Nephron progenitor cell (in vitro differentiated cells): ENCODE results near the gene RUNDC3A.

Source experiments
- DNase-seq: peaks from one replicate; pipeline ENCODE4 v3.0.0; 2021
- H3K27ac Mint-ChIP-seq: 2 replicates; pipeline ENCODE4 v1.8.0; 2021; ENCODE audit warnings: mild to moderate bottlenecking, moderate library complexity, mixed read lengths
- H3K27me3 Mint-ChIP-seq: 2 replicates; pipeline ENCODE4 v1.8.0; 2021; ENCODE audit warnings: mild to moderate bottlenecking, low read depth, mixed read lengths; ENCODE audit not compliant: poor library complexity
- H3K36me3 Mint-ChIP-seq: 2 replicates; pipeline ENCODE4 v1.8.0; 2021; ENCODE audit warnings: low read depth, mixed read lengths
- H3K4me1 Mint-ChIP-seq: 2 replicates; pipeline ENCODE4 v1.8.0; 2021; ENCODE audit warnings: mixed read lengths
- H3K4me3 Mint-ChIP-seq: 2 replicates; pipeline ENCODE4 v1.8.0; 2021; ENCODE audit warnings: mild to moderate bottlenecking, moderate library complexity, mixed read lengths
- H3K9me3 Mint-ChIP-seq: 2 replicates; pipeline ENCODE4 v1.8.0; 2021; ENCODE audit warnings: mild to moderate bottlenecking, moderate library complexity, mixed read lengths
- TF ChIP-seq, protein P1 (sequence below): fragments of 200-600 bp; sonication (generic); IDR thresholded peaks from 2 replicates; pipeline ENCODE4 v1.5.0; 2021; ENCODE audit warnings: antibody characterized with exemption

RUNDC3A gene

DNA sequence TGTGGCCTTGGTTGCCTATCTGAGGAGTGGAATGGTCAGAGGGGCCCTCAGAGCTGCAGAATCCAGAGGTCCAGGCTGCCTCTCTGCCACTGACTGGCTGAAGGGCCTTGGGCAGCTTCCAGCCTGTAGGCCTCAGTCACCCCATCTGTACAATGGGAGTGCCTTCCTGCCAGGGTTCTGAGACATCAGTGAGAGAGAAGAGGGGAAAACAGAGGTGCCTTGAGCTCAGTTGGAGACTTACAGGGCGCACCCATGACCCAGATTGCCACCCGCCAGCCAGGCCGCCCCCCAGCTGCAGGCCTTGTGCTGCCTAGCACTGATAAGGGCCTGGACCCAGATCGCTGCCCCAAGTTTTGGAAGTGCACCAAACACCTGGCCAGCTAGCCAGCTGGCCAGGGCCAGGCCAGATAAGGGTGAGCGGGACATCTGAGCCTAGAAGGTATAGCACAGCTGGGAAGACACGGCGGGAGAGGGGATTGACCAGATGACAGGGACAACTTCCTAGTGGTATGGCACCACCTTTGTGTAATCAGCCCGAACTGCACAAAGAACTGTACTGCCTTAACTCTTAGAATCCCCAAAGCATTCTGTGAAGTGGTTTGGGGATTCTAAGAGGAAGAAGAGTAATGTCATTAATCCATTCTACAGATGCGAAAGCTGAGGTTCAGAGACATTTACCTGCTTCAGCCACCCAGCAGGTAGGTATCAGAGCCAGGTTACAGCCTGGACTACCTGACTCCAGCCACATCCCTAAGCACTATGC is 41.8 kb upstream of the RUNDC3A start:
- H3K27me3 Mint-ChIP-seq = peaks cover 24% of the 10 kb centered on the region
- peaks cover 12% of the 10 kb centered on the region for H3K4me1 Mint-ChIP-seq
- no peak overlapping the region for H3K4me3 Mint-ChIP-seq
- H3K36me3 Mint-ChIP-seq = no peaks in the 10 kb centered on the region
- TF ChIP-seq, protein P1, sequence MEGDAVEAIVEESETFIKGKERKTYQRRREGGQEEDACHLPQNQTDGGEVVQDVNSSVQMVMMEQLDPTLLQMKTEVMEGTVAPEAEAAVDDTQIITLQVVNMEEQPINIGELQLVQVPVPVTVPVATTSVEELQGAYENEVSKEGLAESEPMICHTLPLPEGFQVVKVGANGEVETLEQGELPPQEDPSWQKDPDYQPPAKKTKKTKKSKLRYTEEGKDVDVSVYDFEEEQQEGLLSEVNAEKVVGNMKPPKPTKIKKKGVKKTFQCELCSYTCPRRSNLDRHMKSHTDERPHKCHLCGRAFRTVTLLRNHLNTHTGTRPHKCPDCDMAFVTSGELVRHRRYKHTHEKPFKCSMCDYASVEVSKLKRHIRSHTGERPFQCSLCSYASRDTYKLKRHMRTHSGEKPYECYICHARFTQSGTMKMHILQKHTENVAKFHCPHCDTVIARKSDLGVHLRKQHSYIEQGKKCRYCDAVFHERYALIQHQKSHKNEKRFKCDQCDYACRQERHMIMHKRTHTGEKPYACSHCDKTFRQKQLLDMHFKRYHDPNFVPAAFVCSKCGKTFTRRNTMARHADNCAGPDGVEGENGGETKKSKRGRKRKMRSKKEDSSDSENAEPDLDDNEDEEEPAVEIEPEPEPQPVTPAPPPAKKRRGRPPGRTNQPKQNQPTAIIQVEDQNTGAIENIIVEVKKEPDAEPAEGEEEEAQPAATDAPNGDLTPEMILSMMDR = no peak
- DNase-seq = no peak
- no peaks in the 10 kb centered on the region for H3K9me3 Mint-ChIP-seq
- no peak overlapping the region for H3K27ac Mint-ChIP-seq

DNA sequence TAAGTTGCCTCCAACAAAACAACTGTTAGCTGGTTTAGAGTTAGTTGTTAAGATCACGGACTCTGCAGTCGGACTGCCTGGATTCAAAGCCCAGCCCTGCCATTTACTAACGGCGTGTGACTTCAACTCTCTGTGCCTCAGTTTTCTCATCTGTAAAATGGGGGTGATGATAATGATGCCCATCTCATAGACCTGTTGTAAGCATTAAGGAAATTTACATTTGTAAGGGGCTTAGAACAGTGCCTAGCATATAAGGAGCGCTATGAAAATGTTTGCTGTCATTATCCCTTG is 41.3 kb upstream of the RUNDC3A start:
- Mint-ChIP-seq H3K36me3 (no peaks in the 10 kb centered on the region), H3K27ac (no peak overlapping the region), H3K27me3 (peaks cover 24% of the 10 kb centered on the region), H3K4me3 (no peak overlapping the region), H3K9me3 (no peaks in the 10 kb centered on the region), H3K4me1 (peaks cover 17% of the 10 kb centered on the region)
- DNase-seq = no peak
- TF ChIP-seq, protein P1 = no peak

DNA sequence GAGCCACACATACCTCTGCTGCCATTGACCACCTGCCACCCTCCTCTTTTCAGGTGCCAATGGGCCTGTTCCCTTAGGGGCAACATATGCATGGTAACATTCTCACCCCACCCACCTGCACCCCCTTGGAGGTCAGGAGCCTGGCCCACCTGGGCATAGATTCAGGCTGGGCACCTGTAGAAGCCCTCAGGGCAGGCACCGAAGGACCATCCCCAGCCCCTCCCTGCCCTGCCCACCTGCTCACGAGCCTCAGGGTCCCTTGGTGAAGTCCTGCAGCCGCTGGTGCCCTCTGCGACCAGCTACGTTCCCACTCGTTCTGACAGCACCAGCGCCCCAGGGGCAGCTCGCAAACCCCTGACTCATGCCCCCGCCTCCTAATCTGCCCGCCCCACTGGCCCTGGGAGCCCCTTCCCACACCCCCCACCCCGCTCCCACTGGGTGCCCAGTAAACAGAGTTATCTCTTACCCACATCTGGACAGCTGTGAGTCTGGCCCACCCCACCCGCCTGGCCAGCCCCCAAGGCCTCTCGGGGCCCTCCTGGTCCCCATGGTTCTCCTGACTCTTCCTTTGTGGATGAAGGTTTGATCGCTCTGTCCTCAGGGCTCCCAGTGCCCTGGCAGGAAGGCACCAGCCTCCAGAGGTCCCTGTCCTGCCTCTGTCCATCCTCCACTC is 40.4 kb upstream of the RUNDC3A start, which contains the start of gene SLC4A1:
Gene SLC4A1, minus strand, starts transcription at position 318 of the 673 bp plus-strand sequence. CDS start 5,269 bp downstream, outside the sequence.
- H3K9me3 Mint-ChIP-seq = no peaks in the 10 kb centered on the region
- H3K4me3 Mint-ChIP-seq = no peak within 1 kb of the TSS
- TF ChIP-seq, protein P1 = no peak
- no peak within 1 kb of the TSS for H3K27ac Mint-ChIP-seq
- H3K36me3 Mint-ChIP-seq = no peaks in the 10 kb centered on the region
- no peak for DNase-seq
- H3K4me1 Mint-ChIP-seq = peaks cover 25% of the 10 kb centered on the region
- peaks cover 19% of the 10 kb centered on the region for H3K27me3 Mint-ChIP-seq

DNA sequence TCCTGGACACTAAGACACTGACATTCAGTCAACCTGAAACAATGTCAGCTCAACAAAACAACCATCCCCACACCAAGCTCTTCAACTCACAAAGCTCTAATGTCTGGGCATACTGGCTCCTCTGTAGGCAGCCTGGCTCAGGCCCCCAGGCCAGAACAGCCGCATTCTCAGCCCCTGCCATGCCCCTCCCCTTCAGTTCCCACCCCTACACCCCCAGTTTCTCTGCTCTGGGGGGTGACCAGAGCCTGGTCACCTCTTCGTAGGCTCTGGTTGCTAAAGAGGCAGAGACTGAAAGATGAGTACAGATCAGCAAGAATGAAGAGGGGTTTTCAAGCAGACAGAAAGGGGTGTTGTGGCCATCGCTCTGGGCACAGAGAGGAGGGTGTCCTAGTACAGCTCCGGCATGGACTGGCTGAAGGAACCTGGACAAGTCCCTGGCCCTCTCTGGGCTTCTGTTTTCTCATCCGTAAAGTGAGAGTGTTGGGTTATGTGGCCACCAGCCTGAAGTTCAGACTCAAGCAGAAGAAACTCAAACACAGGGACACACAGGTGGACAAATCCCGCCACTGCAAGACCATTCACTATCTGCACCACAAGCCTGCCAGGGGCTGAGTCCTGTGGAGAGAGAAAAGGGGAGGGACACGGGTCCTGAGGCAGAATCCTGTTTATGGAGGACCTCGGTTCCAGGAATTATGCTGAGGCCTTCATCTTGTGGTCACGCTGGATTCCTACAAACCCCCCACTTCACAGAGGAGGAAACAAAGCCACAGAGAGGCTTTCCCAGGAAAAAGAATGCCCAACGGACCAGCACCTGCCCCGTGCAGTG is 39.5 kb upstream of the RUNDC3A start:
- H3K27ac Mint-ChIP-seq = no peak overlapping the region
- H3K36me3 Mint-ChIP-seq = no peaks in the 10 kb centered on the region
- no peak overlapping the region for H3K4me3 Mint-ChIP-seq
- H3K27me3 Mint-ChIP-seq = peaks cover 9% of the 10 kb centered on the region
- no peaks in the 10 kb centered on the region for H3K9me3 Mint-ChIP-seq
- H3K4me1 Mint-ChIP-seq = peaks cover 35% of the 10 kb centered on the region
- no peak for DNase-seq
- TF ChIP-seq, protein P1 = no peak

DNA sequence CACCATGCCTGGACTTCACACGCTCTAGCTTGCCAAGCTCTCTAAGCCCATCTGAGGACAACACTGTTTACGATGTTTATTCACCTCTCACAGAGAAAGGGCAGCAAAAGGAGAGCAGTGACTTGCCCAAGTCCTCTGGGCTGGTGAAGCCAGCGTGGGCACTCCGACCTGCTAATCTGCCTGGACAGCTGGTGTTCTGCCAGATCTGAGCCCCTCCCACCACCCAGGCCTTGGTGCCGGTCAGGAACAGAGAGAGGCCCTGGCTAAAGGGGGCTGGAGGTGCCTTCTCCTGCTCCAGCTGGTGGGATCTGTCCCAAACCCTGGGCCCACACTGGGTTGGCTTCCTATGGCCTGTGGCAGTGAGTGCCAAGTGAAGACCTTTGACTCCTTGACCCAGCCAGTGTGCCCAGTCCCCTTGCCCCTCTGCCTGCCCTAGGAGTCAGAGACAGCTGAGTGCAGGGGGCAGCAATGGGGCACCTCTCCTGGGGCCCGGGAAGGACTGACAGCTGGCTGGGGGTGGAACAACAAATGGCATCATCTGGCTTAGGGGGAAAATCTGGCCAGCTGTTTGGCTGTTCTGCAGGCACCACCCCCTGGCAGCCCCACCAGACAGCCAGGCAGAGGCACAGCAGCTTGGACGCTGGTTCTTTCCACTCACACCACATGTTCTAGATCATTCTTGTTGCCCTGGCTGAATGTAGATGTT is 38.7 kb upstream of the RUNDC3A start:
- no peak overlapping the region for H3K4me3 Mint-ChIP-seq
- TF ChIP-seq, protein P1 = no peak
- H3K36me3 Mint-ChIP-seq = no peaks in the 10 kb centered on the region
- no peak overlapping the region for H3K27ac Mint-ChIP-seq
- no peak for DNase-seq
- no peaks in the 10 kb centered on the region for H3K9me3 Mint-ChIP-seq
- H3K27me3 Mint-ChIP-seq = peaks cover 9% of the 10 kb centered on the region
- peaks cover 41% of the 10 kb centered on the region for H3K4me1 Mint-ChIP-seq
